ENCODE results near the gene MCM5. TPM values are rescaled to one million over a fixed set of nuclear protein-coding genes. Genes with fewer than 3 reads are reported as not detected.

The MCM5 gene
- total and polyA plus RNA-seq, 2 of the 13 experiments (the other 11 are each of a cell fraction or from before 2014, with no cell fraction given) = 40.2 to 93.5 TPM

GRCh38 chr22:35380537-35381423 is 19.2 kb upstream of the MCM5 start, which contains the start of gene HMOX1 (continued):
- TF ChIP-seq, protein P1, sequence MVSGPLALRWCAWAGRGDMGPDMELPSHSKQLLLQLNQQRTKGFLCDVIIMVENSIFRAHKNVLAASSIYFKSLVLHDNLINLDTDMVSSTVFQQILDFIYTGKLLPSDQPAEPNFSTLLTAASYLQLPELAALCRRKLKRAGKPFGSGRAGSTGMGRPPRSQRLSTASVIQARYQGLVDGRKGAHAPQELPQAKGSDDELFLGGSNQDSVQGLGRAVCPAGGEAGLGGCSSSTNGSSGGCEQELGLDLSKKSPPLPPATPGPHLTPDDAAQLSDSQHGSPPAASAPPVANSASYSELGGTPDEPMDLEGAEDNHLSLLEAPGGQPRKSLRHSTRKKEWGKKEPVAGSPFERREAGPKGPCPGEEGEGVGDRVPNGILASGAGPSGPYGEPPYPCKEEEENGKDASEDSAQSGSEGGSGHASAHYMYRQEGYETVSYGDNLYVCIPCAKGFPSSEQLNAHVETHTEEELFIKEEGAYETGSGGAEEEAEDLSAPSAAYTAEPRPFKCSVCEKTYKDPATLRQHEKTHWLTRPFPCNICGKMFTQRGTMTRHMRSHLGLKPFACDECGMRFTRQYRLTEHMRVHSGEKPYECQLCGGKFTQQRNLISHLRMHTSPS (CRISPR knock-in tag; IDR thresholded peaks at IDR 0.05; ENCODE audit: low read depth) = peak; percentile 40
- TF ChIP-seq TEAD2 (CRISPR knock-in tag; IDR thresholded peaks at IDR 0.05) (no peak), ZNF235 (CRISPR knock-in tag; IDR thresholded peaks at IDR 0.05; ENCODE audit: borderline replicate concordance) (no peak), ZNF710 (CRISPR knock-in tag; IDR thresholded peaks at IDR 0.05; ENCODE audit: borderline replicate concordance) (peak; percentile 39; the same call in 1 of the 2 replicates), SMAD3 (CRISPR knock-in tag; IDR thresholded peaks at IDR 0.05) (0 out of 2 replicates have a peak, but pooled peaks have one; percentile 51), ZNF7 (CRISPR knock-in tag; IDR thresholded peaks at IDR 0.05) (no peak), EP300 (IDR thresholded peaks at IDR 0.05; ENCODE audit: low read depth in 2 of 2, low read length in 2 of 2) (no peak), EP300 (CRISPR knock-in tag; IDR thresholded peaks at IDR 0.05; ENCODE audit: borderline replicate concordance) (0 out of 2 replicates have a peak, but pooled peaks have one; percentile 20), PPARG (CRISPR knock-in tag; conservative IDR thresholded peaks at IDR 0.05) (0 out of 2 replicates have a peak, but pooled peaks have one; percentile 37), MTERF4 (CRISPR knock-in tag; IDR thresholded peaks at IDR 0.05) (peak; percentile 60; the same call in 1 of the 2 replicates), NFE2L2 (IDR thresholded peaks at IDR 0.05; ENCODE audit: low read length) (no peak), ZNF124 (CRISPR knock-in tag; IDR thresholded peaks at IDR 0.05) (peak; percentile 66; the same call in 1 of the 2 replicates), KAT2B (IDR thresholded peaks at IDR 0.05; ENCODE audit: borderline replicate concordance, low read depth, low read length) (no peak), NR3C1 (CRISPR knock-in tag; IDR thresholded peaks at IDR 0.05) (no peak)
- TF ChIP-seq, protein P2, sequence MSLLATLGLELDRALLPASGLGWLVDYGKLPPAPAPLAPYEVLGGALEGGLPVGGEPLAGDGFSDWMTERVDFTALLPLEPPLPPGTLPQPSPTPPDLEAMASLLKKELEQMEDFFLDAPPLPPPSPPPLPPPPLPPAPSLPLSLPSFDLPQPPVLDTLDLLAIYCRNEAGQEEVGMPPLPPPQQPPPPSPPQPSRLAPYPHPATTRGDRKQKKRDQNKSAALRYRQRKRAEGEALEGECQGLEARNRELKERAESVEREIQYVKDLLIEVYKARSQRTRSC (CRISPR knock-in tag; IDR thresholded peaks at IDR 0.05; ENCODE audit: low read depth) = no peak
- TF ChIP-seq, protein P3, sequence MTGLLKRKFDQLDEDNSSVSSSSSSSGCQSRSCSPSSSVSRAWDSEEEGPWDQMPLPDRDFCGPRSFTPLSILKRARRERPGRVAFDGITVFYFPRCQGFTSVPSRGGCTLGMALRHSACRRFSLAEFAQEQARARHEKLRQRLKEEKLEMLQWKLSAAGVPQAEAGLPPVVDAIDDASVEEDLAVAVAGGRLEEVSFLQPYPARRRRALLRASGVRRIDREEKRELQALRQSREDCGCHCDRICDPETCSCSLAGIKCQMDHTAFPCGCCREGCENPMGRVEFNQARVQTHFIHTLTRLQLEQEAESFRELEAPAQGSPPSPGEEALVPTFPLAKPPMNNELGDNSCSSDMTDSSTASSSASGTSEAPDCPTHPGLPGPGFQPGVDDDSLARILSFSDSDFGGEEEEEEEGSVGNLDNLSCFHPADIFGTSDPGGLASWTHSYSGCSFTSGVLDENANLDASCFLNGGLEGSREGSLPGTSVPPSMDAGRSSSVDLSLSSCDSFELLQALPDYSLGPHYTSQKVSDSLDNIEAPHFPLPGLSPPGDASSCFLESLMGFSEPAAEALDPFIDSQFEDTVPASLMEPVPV (CRISPR knock-in tag; IDR thresholded peaks at IDR 0.05) = peak; percentile 64; the same call in 1 of the 2 replicates
- TF ChIP-seq, protein P4, sequence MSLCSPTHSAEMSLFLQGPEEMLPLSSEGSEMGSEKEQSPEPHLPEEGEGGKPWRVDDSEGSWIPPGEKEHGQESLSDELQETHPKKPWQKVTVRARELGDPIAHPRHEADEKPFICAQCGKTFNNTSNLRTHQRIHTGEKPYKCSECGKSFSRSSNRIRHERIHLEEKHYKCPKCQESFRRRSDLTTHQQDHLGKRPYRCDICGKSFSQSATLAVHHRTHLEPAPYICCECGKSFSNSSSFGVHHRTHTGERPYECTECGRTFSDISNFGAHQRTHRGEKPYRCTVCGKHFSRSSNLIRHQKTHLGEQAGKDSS (CRISPR knock-in tag; IDR thresholded peaks at IDR 0.05; ENCODE audit: borderline replicate concordance, low read depth) = peak; percentile 57; the same call in 1 of the 2 replicates

Measured in HepG2 (cell line).